ENCODE measurements around the gene TUBAL3. TPM values are rescaled to one million over a fixed set of nuclear protein-coding genes. Genes with fewer than 3 reads are reported as not detected.
A peak's percentile ranks its signal among the peaks of the same experiment; 100 is the strongest.

The TUBAL3 gene
- total RNA-seq, 1 experiment from 2014 or later = 0.98 TPM

DNA sequence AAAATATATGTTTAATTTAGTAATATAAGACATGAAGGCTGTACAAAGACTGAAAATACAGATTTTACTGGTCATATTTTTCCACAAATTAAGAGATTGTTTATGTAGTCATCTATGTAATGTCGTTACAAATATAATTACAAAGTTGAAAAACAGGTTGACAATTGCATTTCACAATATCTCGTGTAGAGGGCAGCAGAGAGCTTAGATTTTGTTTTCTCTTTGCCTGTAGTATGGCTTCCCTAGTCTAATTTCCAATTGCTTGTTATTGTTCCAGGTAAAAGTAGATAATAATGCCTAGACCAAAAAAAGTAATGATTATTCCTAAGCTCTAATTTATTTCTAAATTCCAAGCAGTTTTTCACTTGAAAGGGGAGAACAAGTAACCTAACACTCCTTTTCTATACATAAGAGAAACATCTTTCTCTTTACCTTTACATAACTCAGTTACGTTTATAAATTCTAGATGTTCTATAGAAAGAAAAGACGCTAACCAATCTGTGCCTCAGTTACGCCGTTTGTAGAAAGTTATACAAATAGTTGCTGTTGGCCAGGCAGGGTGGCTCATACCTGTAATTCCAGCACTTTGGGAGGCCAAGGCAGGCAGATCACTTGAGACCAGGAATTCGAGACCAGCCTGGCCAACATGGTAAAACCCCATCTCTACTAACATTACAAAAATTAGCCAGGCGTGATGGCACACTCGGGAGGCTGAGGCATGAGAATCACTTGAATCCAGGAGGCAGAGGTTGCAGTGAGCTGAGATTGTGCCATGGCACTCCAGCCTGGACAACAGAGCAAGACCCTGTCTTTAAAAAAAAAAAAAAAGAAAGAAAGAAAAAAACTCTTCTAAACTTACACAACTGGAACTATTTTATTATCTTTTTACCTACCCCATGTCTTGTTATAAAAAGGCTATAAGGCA is 37.7 kb upstream of the TUBAL3 start:
- Histone ChIP-seq H3K9ac (ENCODE audit: low read length) (no peak overlapping the region), H3K4me3 (replicated peaks in 1 of 2; ENCODE audit: low read depth in 1 of 2, low read length in 2 of 2) (no peak overlapping the region), H3K36me3 (ENCODE audit: control insufficient read depth in 1 of 2, insufficient read depth in 2 of 2, low read length in 2 of 2) (no peaks in the 10 kb centered on the region), H3K27me3 (ENCODE audit: insufficient read depth, low read length) (no peaks in the 10 kb centered on the region), H3K4me1 (ENCODE audit: control insufficient read depth in 1 of 2, insufficient read depth in 2 of 2, low read length in 2 of 2) (peaks cover 8 to 21% of the 10 kb centered on the region in 2 experiments), H3K4me2 (ENCODE audit: low read length) (no peak overlapping the region), H3K9me2 (ENCODE audit: insufficient read depth) (no peaks in the 10 kb centered on the region), H3K79me2 (ENCODE audit: insufficient read depth, low read length) (peaks cover 66% of the 10 kb centered on the region), H2AFZ (ENCODE audit: low read depth, low read length, poor library complexity, severe bottlenecking) (no peak overlapping the region), H3K27ac (ENCODE audit: low read depth, low read length) (no peak overlapping the region), H4K20me1 (ENCODE audit: insufficient read depth) (no peaks in the 10 kb centered on the region; the same call in 1 of the 2 replicates), H3K9me3 (ENCODE audit: control insufficient read depth in 1 of 2, insufficient read depth in 1 of 2, low read depth in 1 of 2, low read length in 2 of 2) (no peaks in the 10 kb centered on the region)
- BruUV-seq (replicated peaks) = no TSS peak
- ChIA-PET CTCF (interaction anchor here (0.6 to 6.7 kb wide), 11 partner anchors 7 to 187 kb away, joined by 3 to 59 read pairs (median 4); no protein-coding TSS in a partner anchor), POLR2A (interaction anchor here (1.0 to 1.6 kb wide), 2 partner anchors 106 to 181 kb away, joined by 3 to 4 read pairs; no protein-coding TSS in a partner anchor), RAD21 (ENCODE audit: low non-redundant PET in 1 of 2, low total read pairs in 2 of 2, uncharacterized antibody in 2 of 2, unreplicated experiment in 2 of 2) (interaction anchor here (1.2 to 1.9 kb wide), 2 partner anchors 181 kb away, joined by 5 to 8 read pairs; no protein-coding TSS in a partner anchor)
- TF ChIP-seq, protein P1, sequence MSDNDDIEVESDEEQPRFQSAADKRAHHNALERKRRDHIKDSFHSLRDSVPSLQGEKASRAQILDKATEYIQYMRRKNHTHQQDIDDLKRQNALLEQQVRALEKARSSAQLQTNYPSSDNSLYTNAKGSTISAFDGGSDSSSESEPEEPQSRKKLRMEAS (IDR thresholded peaks at IDR 0.05) = no peak
- TF ChIP-seq EGR1 (IDR thresholded peaks at IDR 0.05; ENCODE audit: low read depth) (no peak), YY1 (IDR thresholded peaks at IDR 0.05; ENCODE audit: extremely low read depth, insufficient replicate concordance, low read depth, low read length) (no peak), RAD21 (IDR thresholded peaks at IDR 0.05; ENCODE audit: low read depth) (peak; percentile 89), ZFX (IDR thresholded peaks at IDR 0.05) (no peak), CEBPB (IDR thresholded peaks at IDR 0.05; ENCODE audit: low read depth) (peak; percentile 49; the same call in 1 of the 2 replicates)
- TF ChIP-seq, protein P2, sequence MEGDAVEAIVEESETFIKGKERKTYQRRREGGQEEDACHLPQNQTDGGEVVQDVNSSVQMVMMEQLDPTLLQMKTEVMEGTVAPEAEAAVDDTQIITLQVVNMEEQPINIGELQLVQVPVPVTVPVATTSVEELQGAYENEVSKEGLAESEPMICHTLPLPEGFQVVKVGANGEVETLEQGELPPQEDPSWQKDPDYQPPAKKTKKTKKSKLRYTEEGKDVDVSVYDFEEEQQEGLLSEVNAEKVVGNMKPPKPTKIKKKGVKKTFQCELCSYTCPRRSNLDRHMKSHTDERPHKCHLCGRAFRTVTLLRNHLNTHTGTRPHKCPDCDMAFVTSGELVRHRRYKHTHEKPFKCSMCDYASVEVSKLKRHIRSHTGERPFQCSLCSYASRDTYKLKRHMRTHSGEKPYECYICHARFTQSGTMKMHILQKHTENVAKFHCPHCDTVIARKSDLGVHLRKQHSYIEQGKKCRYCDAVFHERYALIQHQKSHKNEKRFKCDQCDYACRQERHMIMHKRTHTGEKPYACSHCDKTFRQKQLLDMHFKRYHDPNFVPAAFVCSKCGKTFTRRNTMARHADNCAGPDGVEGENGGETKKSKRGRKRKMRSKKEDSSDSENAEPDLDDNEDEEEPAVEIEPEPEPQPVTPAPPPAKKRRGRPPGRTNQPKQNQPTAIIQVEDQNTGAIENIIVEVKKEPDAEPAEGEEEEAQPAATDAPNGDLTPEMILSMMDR (IDR thresholded peaks at IDR 0.05 in 2 of 3, conservative IDR thresholded peaks at IDR 0.05 in 1 of 3; ENCODE audit: borderline replicate concordance in 1 of 3, insufficient read depth in 1 of 3, low read depth in 2 of 3, low read length in 2 of 3) = peak; percentile 44 to 82 (median 72)
- ATAC-seq (no peak), DNase-seq (ENCODE audit: low read depth, low spot score) (peak; percentile 38)
- intact Hi-C loops (cut with micrococcal nuclease) = loop anchor here (1.0 to 5.0 kb wide), 2 partner anchors 181 to 430 kb away; no protein-coding TSS in a partner anchor

Data from HCT116 (cell line).